ENCODE data around the gene MAS1. TPM values are rescaled to one million over a fixed set of nuclear protein-coding genes. Genes with fewer than 3 reads are reported as not detected.

The MAS1 gene
- polyA plus RNA-seq, 1 of the 3 experiments (the other 2 are of a cell fraction) = not detected

DNA sequence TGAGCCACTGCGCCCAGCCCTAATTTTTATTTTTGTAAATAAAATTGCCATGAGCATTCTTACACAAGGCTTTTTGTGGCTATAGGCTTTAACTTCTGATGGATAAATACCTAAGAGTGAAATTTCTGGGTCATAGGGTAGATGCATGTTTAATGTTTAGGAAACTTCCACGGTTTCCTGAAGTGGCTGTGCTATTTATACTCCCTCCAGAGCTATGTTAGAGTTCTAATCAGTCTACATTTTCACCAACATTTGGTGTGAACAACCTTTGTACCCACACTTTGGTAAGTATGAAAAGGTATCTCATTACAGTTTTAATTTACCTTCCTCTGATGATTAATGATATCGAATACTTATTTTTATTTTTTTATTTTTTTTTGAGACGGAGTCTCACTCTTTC, 6.1 kb upstream of the MAS1 start (continued):
- TF ChIP-seq RXRA (IDR thresholded peaks at IDR 0.05; ENCODE audit: borderline replicate concordance, low read depth) (no peak), MEF2A (IDR thresholded peaks at IDR 0.05; ENCODE audit: borderline replicate concordance, low read depth) (no peak), RAD21 (IDR thresholded peaks at IDR 0.05; ENCODE audit: low read length) (no peak), NRF1 (IDR thresholded peaks at IDR 0.05; ENCODE audit: low read depth, low read length) (no peak), TCF12 (IDR thresholded peaks at IDR 0.05) (no peak)
- TF ChIP-seq, protein P1, sequence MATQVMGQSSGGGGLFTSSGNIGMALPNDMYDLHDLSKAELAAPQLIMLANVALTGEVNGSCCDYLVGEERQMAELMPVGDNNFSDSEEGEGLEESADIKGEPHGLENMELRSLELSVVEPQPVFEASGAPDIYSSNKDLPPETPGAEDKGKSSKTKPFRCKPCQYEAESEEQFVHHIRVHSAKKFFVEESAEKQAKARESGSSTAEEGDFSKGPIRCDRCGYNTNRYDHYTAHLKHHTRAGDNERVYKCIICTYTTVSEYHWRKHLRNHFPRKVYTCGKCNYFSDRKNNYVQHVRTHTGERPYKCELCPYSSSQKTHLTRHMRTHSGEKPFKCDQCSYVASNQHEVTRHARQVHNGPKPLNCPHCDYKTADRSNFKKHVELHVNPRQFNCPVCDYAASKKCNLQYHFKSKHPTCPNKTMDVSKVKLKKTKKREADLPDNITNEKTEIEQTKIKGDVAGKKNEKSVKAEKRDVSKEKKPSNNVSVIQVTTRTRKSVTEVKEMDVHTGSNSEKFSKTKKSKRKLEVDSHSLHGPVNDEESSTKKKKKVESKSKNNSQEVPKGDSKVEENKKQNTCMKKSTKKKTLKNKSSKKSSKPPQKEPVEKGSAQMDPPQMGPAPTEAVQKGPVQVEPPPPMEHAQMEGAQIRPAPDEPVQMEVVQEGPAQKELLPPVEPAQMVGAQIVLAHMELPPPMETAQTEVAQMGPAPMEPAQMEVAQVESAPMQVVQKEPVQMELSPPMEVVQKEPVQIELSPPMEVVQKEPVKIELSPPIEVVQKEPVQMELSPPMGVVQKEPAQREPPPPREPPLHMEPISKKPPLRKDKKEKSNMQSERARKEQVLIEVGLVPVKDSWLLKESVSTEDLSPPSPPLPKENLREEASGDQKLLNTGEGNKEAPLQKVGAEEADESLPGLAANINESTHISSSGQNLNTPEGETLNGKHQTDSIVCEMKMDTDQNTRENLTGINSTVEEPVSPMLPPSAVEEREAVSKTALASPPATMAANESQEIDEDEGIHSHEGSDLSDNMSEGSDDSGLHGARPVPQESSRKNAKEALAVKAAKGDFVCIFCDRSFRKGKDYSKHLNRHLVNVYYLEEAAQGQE (IDR thresholded peaks at IDR 0.05; ENCODE audit: low read depth, low read length) = no peak
- TF ChIP-seq, protein P2, sequence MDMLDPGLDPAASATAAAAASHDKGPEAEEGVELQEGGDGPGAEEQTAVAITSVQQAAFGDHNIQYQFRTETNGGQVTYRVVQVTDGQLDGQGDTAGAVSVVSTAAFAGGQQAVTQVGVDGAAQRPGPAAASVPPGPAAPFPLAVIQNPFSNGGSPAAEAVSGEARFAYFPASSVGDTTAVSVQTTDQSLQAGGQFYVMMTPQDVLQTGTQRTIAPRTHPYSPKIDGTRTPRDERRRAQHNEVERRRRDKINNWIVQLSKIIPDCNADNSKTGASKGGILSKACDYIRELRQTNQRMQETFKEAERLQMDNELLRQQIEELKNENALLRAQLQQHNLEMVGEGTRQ (IDR thresholded peaks at IDR 0.05; ENCODE audit: borderline replicate concordance, low read depth, low read length) = no peak

DNA sequence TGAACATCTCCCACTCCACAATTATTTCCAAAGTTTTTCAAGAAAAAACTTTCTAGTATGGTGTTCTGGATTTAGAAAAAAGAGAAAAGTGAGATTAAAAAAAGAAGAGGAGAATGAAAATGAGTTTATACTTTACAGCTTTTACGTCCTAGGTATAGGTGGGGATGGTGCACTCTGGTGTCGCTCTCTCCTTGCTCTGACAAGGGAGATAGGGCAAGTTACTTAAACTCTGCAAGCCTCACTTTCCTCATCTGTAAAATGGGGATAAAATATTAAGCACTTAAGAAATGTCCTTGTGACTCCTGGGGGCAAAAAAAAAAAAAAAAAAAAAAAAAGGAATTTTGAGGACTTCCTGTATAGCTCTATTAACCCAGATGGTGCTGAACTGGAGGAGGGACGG, 4.5 kb upstream of the MAS1 start:
- 63% methylated on average over 3 of the region's 3 CpGs for WGBS (ENCODE audit: low lambda C conversion rate)
- Histone ChIP-seq H3K9me2 (no peaks in the 10 kb centered on the region), H3K36me3 (replicated peaks in 1 of 2; ENCODE audit: control insufficient read depth in 1 of 2, insufficient read depth in 2 of 2, low read length in 1 of 2) (no peaks in the 10 kb centered on the region), H2AFZ (ENCODE audit: low read depth) (no peak overlapping the region), H3K79me2 (ENCODE audit: insufficient read depth) (no peaks in the 10 kb centered on the region), H3K27me3 (ENCODE audit: insufficient read depth) (peaks cover 43% of the 10 kb centered on the region; the same call in 1 of the 2 replicates), H3F3A (replicated peaks; ENCODE audit: insufficient read depth) (no peaks in the 10 kb centered on the region), H3K4me3 (ENCODE audit: low read depth in 2 of 2, low read length in 1 of 2) (no peak overlapping the region), H3K27ac (ENCODE audit: low read depth in 2 of 2, low read length in 1 of 2) (no peak overlapping the region), H4K20me1 (ENCODE audit: insufficient read depth) (no peaks in the 10 kb centered on the region), H3K4me2 (no peak overlapping the region), H3K9ac (no peak overlapping the region), H3K9me3 (no peaks in the 10 kb centered on the region), H3K4me1 (ENCODE audit: control insufficient read depth in 1 of 2, insufficient read depth in 2 of 2, low read depth in 1 of 2, low read length in 1 of 2) (peaks cover 0 to 5% of the 10 kb centered on the region in 2 experiments; a peak in 1 of 4 replicates)
- no peak for DNase-seq
- ChIA-PET CTCF (no interaction called here), POLR2A (no interaction called here)
- TF ChIP-seq JUND (IDR thresholded peaks at IDR 0.05) = no peak
- TF ChIP-seq YY1 (IDR thresholded peaks at IDR 0.05; ENCODE audit: low read depth) = no peak
- no peak for TF ChIP-seq ELF1 (IDR thresholded peaks at IDR 0.05)
- TF ChIP-seq GABPA (IDR thresholded peaks at IDR 0.05; ENCODE audit: low read depth) = no peak
- TF ChIP-seq EZH2phosphoT487 (IDR thresholded peaks at IDR 0.05; ENCODE audit: borderline replicate concordance, low read depth) = no peak
- TF ChIP-seq RXRA (IDR thresholded peaks at IDR 0.05; ENCODE audit: borderline replicate concordance, low read depth) = no peak
- TF ChIP-seq RFX5 (IDR thresholded peaks at IDR 0.05; ENCODE audit: low read length) = no peak
- TF ChIP-seq, protein P3, sequence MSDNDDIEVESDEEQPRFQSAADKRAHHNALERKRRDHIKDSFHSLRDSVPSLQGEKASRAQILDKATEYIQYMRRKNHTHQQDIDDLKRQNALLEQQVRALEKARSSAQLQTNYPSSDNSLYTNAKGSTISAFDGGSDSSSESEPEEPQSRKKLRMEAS (IDR thresholded peaks at IDR 0.05; ENCODE audit: low read depth) = no peak
- TF ChIP-seq, protein P4, sequence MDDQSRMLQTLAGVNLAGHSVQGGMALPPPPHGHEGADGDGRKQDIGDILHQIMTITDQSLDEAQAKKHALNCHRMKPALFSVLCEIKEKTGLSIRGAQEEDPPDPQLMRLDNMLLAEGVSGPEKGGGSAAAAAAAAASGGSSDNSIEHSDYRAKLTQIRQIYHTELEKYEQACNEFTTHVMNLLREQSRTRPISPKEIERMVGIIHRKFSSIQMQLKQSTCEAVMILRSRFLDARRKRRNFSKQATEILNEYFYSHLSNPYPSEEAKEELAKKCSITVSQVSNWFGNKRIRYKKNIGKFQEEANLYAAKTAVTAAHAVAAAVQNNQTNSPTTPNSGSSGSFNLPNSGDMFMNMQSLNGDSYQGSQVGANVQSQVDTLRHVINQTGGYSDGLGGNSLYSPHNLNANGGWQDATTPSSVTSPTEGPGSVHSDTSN (IDR thresholded peaks at IDR 0.05) = no peak
- TF ChIP-seq, protein P2 (IDR thresholded peaks at IDR 0.05; ENCODE audit: borderline replicate concordance, low read depth, low read length) = no peak
- no peak for TF ChIP-seq RAD21 (IDR thresholded peaks at IDR 0.05; ENCODE audit: low read length)
- TF ChIP-seq, protein P5, sequence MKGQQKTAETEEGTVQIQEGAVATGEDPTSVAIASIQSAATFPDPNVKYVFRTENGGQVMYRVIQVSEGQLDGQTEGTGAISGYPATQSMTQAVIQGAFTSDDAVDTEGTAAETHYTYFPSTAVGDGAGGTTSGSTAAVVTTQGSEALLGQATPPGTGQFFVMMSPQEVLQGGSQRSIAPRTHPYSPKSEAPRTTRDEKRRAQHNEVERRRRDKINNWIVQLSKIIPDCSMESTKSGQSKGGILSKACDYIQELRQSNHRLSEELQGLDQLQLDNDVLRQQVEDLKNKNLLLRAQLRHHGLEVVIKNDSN (IDR thresholded peaks at IDR 0.05; ENCODE audit: borderline replicate concordance, low read depth) = no peak
- TF ChIP-seq, protein P6, sequence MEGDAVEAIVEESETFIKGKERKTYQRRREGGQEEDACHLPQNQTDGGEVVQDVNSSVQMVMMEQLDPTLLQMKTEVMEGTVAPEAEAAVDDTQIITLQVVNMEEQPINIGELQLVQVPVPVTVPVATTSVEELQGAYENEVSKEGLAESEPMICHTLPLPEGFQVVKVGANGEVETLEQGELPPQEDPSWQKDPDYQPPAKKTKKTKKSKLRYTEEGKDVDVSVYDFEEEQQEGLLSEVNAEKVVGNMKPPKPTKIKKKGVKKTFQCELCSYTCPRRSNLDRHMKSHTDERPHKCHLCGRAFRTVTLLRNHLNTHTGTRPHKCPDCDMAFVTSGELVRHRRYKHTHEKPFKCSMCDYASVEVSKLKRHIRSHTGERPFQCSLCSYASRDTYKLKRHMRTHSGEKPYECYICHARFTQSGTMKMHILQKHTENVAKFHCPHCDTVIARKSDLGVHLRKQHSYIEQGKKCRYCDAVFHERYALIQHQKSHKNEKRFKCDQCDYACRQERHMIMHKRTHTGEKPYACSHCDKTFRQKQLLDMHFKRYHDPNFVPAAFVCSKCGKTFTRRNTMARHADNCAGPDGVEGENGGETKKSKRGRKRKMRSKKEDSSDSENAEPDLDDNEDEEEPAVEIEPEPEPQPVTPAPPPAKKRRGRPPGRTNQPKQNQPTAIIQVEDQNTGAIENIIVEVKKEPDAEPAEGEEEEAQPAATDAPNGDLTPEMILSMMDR (IDR thresholded peaks at IDR 0.05) = no peak
- no peak for TF ChIP-seq MXI1 (IDR thresholded peaks at IDR 0.05; ENCODE audit: low read depth, low read length)
- TF ChIP-seq, protein P1 (IDR thresholded peaks at IDR 0.05; ENCODE audit: low read depth, low read length) = no peak
